Hepatocyte (in vitro differentiated cells): ENCODE data around the gene CAV1. TPM values are rescaled to one million over a fixed set of nuclear protein-coding genes. Genes with fewer than 3 reads are reported as not detected.

Experiments used
- DNase-seq: peaks from one replicate; pipeline ENCODE4 v3.0.0-alpha.2; 2016; ENCODE audit warnings: low spot score
- H2AFZ ChIP-seq: fragments of 200-600 bp; sonication (generic); 2 replicates; pipeline ENCODE4 v1.6.0; 2016; ENCODE audit warnings: antibody characterized with exemption, mild to moderate bottlenecking
- H3K27ac ChIP-seq: fragments of 200-600 bp; sonication (generic); 2 replicates; pipeline ENCODE4 v1.5.1; 2016; ENCODE audit warnings: mild to moderate bottlenecking
- H3K27me3 ChIP-seq: fragments of 200-600 bp; sonication (generic); 2 replicates; pipeline ENCODE4 v1.6.1; 2016
- H3K36me3 ChIP-seq: fragments of 200-600 bp; sonication (generic); replicated peaks from 2 replicates; pipeline ENCODE4 v1.5.1; 2016; ENCODE audit warnings: low read depth; ENCODE audit not compliant: insufficient read depth
- H3K4me1 ChIP-seq: fragments of 200-600 bp; sonication (generic); 2 replicates; pipeline ENCODE4 v1.5.1; 2016; ENCODE audit warnings: mild to moderate bottlenecking, moderate library complexity; ENCODE audit not compliant: insufficient read depth
- H3K4me2 ChIP-seq: fragments of 200-600 bp; sonication (generic); 2 replicates; pipeline ENCODE4 v1.6.0; 2016
- H3K4me3 ChIP-seq: fragments of 200-600 bp; sonication (generic); 2 replicates; pipeline ENCODE4 v1.5.1; 2016; ENCODE audit warnings: mild to moderate bottlenecking
- H3K79me2 ChIP-seq: fragments of 200-600 bp; sonication (generic); 2 replicates; pipeline ENCODE4 v1.6.0; 2017; ENCODE audit warnings: mild to moderate bottlenecking
- H3K9me2 ChIP-seq: fragments of 200-600 bp; sonication (generic); replicated peaks from 2 replicates; pipeline ENCODE4 v1.6.0; 2017; ENCODE audit warnings: mild to moderate bottlenecking; ENCODE audit not compliant: insufficient read depth
- H3K9me3 ChIP-seq: fragments of 200-600 bp; sonication (generic); 2 replicates; pipeline ENCODE4 v1.5.1; 2016; ENCODE audit warnings: low read depth, mild to moderate bottlenecking
- H4K20me1 ChIP-seq: fragments of 200-600 bp; sonication (generic); 2 replicates; pipeline ENCODE4 v1.6.0; 2016; ENCODE audit warnings: mild to moderate bottlenecking; ENCODE audit not compliant: insufficient read depth, poor library complexity, severe bottlenecking
- CTCF ChIP-seq: fragments of 200-600 bp; sonication (generic); IDR thresholded peaks from 2 replicates; pipeline ENCODE4 v1.5.1; 2016; ENCODE audit warnings: antibody characterized with exemption, mild to moderate bottlenecking; ENCODE audit not compliant: poor library complexity
- EZH2 ChIP-seq: fragments of 200-600 bp; sonication (generic); IDR thresholded peaks from 2 replicates; pipeline ENCODE4 v1.6.1; 2016; ENCODE audit warnings: antibody characterized with exemption, mild to moderate bottlenecking, borderline replicate concordance
- EZH2phosphoT487 ChIP-seq: fragments of 200-600 bp; sonication (generic); IDR thresholded peaks from one replicate; pipeline ENCODE4 v1.6.1; 2018; ENCODE audit warnings: antibody characterized with exemption, mild to moderate bottlenecking, low read depth, moderate library complexity; ENCODE audit not compliant: unreplicated experiment, severe bottlenecking
- WGBS: methylation state at CpG from one replicate; pipeline ENCODE4 v1.1.6; 2016; ENCODE audit warnings: low lambda C conversion rate; ENCODE audit errors: missing lambda C conversion rate; 5-methylcytosine and 5-hydroxymethylcytosine counted together
- polyA plus RNA-seq: library from polyadenylated mRNA; unstranded; fragments of >200 nt; fragmentation: Nextera tagmentation; extraction: Ambion mirVana; gene quantifications from 2 replicates; pipeline ENCODE4 v1.2.1, GENCODE V29; 2016
- total RNA-seq: library from RNA; depleted of rRNA; stranded (reverse); fragments of >200 nt; gene quantifications from 2 replicates; pipeline ENCODE4 v1.2.3, GENCODE V29; 2014

CAV1 gene
- total and polyA plus RNA-seq, 2 experiments from 2014 or later = 36.0 to 43.3 TPM

- Histone ChIP-seq H2AFZ (no peak overlapping the region), H4K20me1 (no peaks in the 10 kb centered on the region), H3K79me2 (no peaks in the 10 kb centered on the region), H3K4me2 (no peak overlapping the region), H3K27me3 (no peaks in the 10 kb centered on the region), H3K27ac (peak overlapping the region; percentile 26), H3K9me2 (no peaks in the 10 kb centered on the region), H3K4me3 (no peak overlapping the region), H3K4me1 (peaks cover 9% of the 10 kb centered on the region), H3K36me3 (no peaks in the 10 kb centered on the region), H3K9me3 (no peaks in the 10 kb centered on the region)
- DNase-seq = no peak
- WGBS = 60% methylated on average over 6 of the region's 6 CpGs
- TF ChIP-seq CTCF = no peak
- no peak for TF ChIP-seq EZH2phosphoT487
- no peak for TF ChIP-seq EZH2
Measured at GRCh38 chr7:116577320-116577871, 52.6 kb downstream of the CAV1 start.

- peaks cover 9% of the 10 kb centered on the region for H3K4me1 ChIP-seq
- WGBS = 94% methylated on average over 3 of the region's 3 CpGs
- H3K36me3 ChIP-seq = no peaks in the 10 kb centered on the region
- TF ChIP-seq EZH2 = no peak
- no peak for TF ChIP-seq EZH2phosphoT487
- TF ChIP-seq CTCF = no peak
- no peaks in the 10 kb centered on the region for H3K27me3 ChIP-seq
- H3K9me2 ChIP-seq = no peaks in the 10 kb centered on the region
- no peaks in the 10 kb centered on the region for H3K79me2 ChIP-seq
- no peak overlapping the region for H3K4me2 ChIP-seq
- no peak for DNase-seq
- H3K9me3 ChIP-seq = no peaks in the 10 kb centered on the region
- H3K4me3 ChIP-seq = no peak overlapping the region
- H2AFZ ChIP-seq = no peak overlapping the region
- no peak overlapping the region for H3K27ac ChIP-seq
- H4K20me1 ChIP-seq = no peaks in the 10 kb centered on the region
Measured at GRCh38 chr7:116578526-116578925, 53.7 kb downstream of the CAV1 start.

- H3K27ac ChIP-seq = no peak overlapping the region
- no peak overlapping the region for H3K4me3 ChIP-seq
- peaks cover 8% of the 10 kb centered on the region for H3K4me1 ChIP-seq
- DNase-seq = no peak
- no peaks in the 10 kb centered on the region for H3K9me2 ChIP-seq
- H3K36me3 ChIP-seq = no peaks in the 10 kb centered on the region
- TF ChIP-seq EZH2 = no peak
- TF ChIP-seq EZH2phosphoT487 = no peak
- no peak for TF ChIP-seq CTCF
- 93% methylated on average over 1 of the region's 1 CpG for WGBS
- H3K79me2 ChIP-seq = no peaks in the 10 kb centered on the region
- no peaks in the 10 kb centered on the region for H3K27me3 ChIP-seq
- no peaks in the 10 kb centered on the region for H3K9me3 ChIP-seq
- no peak overlapping the region for H2AFZ ChIP-seq
- H4K20me1 ChIP-seq = no peaks in the 10 kb centered on the region
- H3K4me2 ChIP-seq = no peak overlapping the region
Measured at GRCh38 chr7:116579322-116579721, 54.5 kb downstream of the CAV1 start.

- WGBS = 92% methylated on average over 2 of the region's 2 CpGs
- Histone ChIP-seq H4K20me1 (no peaks in the 10 kb centered on the region), H3K4me1 (peaks cover 5% of the 10 kb centered on the region), H3K4me2 (no peak overlapping the region), H3K27me3 (no peaks in the 10 kb centered on the region), H3K79me2 (no peaks in the 10 kb centered on the region), H3K9me2 (no peaks in the 10 kb centered on the region), H3K27ac (no peak overlapping the region), H2AFZ (no peak overlapping the region), H3K9me3 (no peaks in the 10 kb centered on the region), H3K36me3 (no peaks in the 10 kb centered on the region), H3K4me3 (no peak overlapping the region)
- no peak for DNase-seq
- TF ChIP-seq EZH2phosphoT487 (no peak), CTCF (no peak), EZH2 (no peak)
Measured at GRCh38 chr7:116579835-116580234, 55.0 kb downstream of the CAV1 start.
